ENCODE measurements around the gene MTM1.

Gene MTM1

DNA sequence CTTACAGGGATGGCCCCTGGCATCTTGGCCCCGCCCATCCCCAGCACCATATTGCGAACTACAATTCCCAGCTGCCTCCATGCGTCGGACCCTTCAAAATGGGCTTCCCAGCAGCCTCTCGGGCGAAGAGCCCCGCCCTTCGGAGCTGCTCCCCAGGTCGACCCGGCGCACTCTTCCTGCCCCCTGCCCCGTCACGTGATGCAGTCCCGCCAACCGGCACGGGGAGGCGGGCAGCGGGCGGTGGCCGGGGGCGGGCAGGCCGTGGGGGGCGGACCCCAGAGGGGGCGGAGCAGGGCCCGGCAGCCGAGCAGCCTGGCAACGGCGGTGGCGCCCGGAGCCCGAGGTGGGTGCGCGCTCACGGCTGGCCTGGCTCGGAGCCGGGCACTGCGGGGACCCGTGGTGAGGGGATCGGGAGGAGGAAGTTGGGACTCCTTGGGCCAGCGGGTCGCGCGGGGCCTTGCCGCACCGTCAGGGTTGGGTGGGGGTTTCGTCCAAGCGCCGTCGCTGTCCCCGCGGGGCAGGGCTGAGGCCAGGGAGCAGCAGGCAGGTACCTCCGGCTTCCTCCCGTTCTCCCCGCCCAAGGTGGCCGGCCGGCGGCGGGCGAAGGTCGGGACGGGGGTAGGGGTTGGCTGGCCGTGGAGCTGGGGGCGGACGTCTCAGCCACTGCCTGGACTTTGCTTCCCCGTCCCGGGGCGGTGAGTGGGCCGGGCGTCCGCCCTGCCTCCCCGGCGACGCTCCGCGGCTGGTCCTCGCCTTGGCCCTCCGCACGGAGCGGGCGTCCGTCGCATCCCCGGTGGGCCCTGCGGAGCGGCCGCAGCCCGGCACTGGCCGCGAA, at the start of gene MTM1:
Gene MTM1 (plus strand): TSS at position 302 of the 835 bp plus-strand sequence. CDS start 23,994 bp downstream, outside the sequence.
- DNase-seq: peak; percentile 94

DNA sequence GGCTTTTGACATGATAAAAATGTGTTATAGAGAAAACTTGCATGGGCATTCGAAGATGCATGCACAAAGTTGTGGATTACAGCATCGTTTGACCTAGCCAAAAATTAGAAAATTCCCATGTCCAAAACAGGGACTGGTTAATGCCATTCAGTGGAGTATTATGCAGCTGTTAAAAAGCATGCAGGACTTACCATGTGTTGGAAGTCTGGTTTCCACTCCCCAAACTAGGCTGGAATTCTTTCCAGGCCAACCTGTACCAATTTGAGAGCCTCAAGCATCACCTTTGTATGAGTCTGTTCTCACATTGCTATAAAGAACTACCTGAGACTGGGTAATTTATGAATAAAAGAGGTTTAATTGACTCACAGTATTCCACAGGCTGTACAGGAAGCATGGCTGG, 45.9 kb upstream of the MTM1 start:
- no peak for DNase-seq

DNA sequence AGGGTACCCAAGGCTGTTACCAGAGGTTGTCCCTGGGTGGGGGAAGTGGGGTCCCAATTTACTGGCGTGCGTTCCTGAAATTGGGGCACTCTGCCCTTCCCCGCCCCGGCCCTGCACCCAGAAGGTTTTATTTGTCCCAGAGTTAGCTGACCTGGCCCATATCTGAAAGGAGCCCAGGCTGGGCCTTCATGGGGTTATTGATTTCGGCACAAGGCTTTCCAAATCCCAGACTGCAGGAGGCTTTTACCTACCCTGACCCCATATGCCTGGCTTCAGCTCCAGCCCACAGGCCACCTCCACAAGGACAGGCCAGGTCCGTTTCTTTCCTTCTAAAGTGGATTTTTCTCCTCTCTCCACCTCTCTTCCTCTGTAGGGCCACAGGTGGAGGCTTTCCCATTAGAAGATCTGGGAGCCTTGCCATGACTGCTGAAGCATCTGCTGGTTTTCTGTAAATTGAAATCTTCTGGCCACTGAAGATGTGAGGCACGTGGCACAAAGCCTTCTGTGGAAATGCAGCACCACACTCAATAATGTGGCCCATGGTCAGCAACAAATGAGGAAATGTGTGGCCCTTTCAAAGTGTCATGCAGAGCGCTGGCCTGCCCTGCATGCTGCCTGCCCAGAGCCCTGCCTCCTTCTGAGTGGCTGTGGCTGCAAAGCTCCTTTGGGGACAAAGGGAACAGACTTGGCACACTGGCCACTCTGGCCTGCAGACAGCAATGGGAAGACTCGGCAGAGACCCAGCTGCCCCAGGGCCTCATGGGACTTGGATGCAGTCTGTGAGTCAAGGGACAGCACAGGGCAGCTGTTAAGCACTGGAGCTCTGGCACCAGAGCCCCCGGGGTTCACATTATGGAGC, 43.1 kb upstream of the MTM1 start:
- DNase-seq: no peak

DNA sequence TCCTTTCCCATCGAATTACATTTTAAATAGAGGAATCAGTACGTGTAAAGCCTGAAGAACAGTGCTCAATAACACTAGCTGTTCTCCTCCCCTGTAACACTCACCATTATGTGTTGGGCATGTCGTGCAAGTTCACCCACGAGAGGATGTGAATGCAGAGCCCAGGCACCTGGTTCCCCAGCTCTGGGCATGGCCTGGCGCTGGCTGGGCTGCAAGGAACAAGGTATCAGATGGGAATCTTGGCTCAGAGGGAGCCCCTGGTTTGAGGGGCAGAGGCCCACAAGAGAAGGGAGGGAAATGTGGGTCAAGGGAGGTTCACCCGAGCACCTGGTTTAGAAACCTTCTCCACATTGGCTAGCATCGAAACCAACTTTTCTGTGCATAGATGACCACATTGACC, 41.7 kb upstream of the MTM1 start:
- DNase-seq: no peak

DNA sequence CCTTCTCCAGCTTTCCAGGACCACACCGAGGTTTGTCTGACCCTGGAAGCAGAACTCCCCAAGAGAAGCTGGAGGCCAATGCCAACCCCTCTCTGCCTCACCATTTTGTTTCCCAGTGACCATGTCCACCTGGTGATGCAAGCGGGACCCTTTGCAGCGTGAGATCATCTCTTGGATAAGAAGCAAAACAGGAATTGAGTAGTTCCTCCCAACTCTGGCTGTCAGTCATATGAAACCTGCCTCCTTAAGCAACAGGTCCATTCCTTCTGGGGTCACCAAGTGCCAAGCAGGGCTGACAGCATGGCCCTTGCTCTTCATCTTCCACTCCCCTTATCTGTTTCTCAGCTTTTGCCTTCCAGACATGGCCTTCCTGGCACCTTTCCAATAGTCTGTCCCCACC, 41.3 kb upstream of the MTM1 start:
- DNase-seq: no peak

DNA sequence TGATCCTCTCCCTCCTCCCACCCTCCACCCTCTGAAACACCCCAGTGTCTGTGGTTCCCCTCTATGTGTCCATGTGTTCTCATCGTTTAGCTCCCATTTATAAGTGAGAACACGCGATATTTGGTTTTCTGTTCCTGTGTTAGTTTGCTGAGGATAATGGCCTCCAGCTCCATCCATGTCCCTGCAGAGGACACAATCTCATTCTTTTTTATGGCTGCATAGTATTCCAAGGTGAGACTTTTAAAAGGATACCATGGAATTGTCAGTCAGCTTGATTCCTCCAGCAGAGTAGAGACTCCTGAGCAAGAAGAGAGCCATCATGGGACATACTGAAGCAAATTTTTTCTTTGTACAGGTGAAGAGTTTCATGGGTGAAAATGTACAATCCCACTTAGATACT, 38.8 kb upstream of the MTM1 start:
- DNase-seq: no peak

DNA sequence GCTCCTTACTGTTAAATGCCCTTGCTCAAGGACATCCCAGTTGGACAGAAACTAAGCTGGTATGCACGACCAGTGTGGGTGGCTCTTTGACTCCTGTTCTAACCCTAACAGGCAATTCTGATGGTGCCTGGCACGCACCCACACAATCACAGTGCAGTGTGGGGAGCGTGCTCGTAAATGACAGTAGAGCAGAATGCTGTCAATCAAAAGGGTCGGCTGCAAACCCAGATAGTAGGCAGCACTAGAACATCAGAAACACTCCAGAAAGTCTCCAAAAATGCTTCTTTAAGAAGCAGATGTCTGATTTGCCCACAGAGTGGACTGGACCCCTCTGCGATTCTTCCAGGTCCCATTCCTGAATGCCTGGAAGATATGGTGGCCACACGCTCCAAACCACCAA, 37.6 kb upstream of the MTM1 start:
- no peak for DNase-seq

DNA sequence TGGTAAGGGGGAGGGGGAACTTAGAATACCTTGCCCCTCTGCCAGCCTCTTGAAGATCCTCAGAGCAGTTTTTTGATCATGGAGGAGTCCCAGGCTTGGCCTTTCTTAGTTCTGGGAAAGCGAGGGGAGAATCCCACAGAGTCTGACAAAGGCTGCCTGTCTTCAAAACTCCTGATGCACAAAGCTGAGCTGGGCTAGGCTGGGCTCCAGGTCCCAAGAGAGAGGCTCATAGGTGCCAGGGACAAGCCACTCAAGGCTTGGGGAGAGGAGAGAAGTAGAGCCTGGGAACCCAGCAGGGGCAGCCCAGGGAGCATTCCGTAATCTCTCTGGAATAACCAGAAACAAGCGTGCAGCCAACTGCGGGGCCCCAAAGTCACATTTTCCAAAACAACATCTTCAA, 37.0 kb upstream of the MTM1 start:
- no peak for DNase-seq

DNA sequence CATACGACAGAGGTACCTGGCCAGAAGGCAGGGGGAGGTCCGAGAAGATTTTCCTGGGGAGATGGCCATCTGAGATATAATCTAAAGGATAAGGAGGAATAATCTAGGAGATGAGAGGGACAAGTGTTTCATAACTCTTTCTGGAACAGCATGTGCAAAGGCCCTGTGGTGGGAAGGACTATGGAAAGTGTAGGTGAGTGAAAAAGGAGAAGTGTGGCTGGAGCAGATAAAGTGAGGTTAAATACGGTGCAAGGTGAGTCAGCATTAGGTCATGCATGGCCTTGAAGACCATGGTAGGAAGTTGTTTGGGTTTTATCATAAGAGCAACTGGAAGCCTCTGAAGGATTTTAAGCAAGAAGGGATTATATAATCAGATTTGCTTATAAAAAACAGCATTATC, 34.6 kb upstream of the MTM1 start:
- no peak for DNase-seq

DNA sequence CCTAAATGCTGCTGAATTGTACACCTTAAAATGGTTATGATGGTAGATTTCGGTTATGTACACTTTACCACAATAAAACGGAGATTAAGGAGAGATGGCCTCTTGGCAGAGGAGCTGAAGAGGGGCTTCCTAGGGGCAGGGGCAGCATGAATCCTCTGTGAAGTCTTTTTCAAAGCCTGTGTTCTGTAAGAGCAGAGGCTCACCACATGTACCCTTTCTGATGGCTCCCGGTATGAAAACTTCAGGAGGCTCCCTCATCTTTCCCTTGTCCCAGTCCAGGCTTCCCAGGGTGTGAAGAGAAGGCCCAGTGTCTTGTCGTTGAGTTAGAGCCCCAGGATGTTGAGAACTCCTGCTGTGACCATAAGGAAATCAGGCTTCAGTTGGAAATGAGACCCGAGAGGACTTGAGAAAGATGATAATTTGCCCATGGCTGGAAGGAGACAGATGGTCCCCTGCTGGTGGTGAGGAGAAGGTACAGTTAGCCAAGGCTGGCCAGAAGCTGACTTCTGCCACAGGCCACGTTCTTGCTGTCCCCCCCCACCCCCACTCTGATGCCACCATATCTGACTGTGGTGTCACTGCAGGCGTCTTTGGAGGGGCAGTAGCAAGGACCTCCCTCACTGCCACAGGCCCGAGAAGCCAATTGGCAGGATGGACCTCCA, 31.8 kb upstream of the MTM1 start:
- no peak for DNase-seq

DNA sequence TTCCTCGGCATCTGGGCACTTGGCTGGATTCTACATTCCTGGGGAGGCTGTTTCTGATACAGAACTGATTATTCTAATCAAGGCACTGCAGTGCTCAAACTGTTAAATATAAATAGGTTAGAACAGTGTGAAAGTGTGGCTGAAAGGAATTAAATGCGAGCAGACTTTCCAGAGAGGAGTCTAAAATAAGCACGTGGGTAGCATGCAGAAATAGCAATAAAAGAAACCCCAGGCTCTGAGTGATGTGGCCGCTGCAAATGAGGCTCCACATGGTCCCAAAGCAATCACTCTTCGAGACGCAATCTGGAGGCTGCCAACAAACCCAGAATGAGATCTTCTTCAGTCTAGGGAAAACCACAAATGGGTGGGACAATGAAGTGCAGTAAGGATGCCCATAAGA, 30.6 kb upstream of the MTM1 start:
- no peak for DNase-seq

DNA sequence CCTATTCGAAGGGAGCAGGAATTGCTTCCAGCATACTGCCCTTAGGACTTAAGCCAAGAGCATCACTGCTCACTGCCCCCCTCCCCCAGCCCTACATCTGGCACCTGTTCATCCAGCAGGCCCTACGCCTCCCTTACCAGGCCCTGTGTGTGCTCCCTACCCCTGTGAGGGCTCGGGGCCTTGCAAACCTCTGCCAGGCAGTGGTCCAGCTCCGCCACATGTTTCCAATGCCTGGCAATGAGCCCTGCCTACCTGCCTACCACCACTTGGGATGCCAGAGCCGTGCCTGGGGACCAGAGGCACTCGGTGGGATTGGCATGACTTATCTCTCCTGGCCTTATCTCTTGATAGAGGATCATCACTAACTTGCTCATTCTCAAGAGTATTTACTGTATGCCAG, 27.5 kb upstream of the MTM1 start:
- DNase-seq: no peak

DNA sequence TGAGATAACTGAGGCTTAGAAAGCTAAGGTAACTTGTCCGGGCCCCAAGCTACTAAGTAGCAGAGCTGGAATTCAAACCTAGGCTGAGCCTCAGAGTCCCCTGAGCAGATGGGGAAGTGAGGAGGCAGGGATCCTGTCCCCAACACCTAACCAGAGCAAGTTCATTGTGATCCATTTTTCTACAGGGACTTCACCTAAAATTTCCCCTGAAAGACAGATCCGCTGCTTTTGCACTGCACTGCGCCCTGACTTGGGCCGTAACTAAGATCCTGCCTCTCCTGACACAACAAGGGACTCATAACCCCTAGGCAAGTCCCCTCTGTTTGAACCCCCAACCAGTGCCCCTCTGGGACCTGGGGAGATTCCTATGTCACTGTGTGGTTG, 25.6 kb upstream of the MTM1 start:
- DNase-seq: no peak

DNA sequence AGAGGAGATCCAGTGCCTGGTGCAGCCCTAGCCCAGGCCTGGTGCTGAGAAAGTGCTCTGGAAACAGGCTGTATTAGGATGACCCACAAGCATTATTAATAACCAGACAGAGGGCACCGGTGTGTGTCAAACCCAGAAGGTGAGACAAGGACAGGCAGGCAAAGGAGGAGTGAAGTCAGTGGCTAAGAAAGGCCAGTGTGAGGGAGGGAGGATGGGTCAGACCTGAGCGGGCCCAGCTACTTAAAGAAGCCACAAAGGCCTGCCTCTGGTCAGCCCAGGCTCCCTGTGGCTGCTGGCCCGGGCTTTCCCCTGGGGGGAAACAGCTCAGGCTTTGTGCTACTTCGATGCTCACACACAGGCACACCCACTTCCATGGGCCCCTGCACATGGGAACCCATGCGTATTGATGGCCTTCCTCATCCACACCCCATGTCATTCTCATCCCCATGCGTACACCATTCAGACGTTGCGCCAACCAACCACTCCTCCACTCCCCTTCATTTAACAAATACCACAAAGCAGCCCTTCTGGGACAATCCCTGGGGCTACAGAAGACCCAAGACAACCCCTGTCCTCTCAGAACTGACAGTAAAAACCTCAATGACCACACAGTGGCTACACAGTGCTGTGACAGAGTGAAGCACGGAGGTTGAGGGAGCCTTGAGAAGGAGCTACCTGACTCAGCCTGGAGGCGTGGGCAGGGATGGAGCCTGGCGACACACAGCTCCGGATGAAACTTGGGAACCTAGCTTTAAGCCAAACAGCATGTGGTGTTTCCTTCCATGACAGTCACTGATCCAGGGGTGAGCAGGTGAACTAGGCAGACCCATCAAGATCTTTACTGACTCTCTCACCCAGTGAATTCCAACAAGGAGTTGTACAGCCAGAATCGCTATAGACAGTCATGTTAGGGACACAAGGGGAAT, 24.9 kb upstream of the MTM1 start:
- no peak for DNase-seq

DNA sequence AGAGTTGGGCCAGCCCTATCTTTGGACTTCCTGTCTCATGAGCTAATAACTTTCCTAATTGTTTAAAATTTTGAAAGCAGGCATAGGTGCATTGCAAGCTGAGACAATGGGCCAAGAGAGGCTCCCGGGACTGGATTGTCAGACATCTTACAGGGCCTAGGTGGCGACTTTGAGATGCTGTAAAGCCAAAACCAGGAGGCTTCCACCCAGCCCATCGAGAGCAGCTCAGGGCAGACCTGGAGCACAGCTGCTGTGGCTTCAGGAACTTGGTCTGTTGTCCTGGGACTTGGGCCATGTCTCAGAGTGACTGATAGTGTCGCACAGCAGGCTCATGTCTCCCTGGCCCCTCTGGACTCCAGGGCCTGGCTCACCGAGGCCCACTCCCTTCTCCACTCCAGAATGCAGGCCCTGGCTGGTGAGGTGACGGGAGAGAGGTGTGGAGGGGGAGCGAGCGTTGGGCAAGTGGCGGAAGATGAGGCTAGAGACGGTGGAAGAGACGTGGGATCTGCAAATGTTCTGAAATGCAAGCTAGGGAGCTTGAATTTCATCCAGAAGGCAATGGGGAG, 24.1 kb upstream of the MTM1 start:
- peak; percentile 16 for DNase-seq

DNA sequence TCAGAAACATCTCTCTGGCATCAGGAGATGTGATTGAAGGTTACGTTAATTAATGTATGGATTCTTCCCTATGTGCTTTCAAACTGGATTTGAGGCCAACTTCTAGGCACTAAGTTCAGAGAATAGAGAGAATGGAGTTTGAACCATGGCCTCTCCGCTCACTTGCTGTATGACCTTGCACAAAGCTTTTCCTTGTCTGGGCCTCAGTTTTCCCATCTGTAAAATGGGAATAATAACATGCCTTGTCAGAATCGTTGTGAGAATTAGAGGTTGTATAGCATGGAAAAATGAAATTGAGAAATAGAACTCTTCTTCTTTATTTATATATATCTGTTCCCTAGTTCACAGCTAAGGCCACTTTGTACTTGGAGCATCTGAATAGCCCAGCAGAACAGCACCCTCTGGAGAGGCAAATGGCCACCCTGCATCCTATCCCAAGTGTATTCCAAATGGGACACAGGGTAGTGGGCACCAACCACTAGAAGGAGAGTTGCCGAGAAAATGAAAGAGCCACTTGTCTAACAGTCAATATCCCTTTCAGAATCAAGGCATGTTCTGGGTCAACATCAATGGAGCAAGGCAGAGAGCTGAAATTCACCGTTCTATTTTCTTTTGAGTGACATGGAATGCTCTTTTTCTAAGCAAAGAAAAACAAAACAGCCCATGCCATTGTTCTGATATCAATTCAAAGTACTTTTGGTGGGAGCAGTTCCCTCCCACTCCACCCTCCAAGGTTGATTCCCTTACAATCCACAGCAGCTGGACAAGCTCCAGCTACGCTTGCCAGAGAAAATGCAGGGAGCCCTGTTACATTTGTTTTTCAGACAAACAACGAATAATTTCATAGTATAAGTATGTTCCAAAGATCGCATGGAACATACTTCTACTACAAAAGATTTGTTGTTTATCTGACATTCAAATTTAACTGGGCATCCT, 23.3 kb upstream of the MTM1 start:
- no peak for DNase-seq

DNA sequence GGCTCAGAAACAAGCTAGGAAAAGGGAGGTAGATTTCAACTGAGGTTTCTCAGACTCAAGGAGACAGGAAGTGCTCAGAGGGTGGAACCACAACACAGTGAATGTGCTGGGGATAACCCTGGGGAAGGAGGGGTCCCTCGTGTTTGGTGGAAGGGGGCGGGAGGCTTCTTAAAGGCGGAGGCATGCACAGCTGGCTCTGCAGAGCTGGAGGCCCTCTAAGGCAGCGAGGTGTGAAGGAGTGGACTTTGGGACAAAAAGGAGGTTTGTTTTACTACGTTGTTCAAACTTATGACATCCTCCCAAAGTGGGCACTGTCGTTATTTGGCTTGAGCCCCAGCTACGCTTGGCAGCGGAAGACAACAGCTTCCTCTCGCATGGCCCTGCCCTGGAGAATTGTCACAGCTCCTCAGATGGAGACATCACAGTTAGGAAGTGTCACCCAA, 21.7 kb upstream of the MTM1 start:
- peak; percentile 57 for DNase-seq

DNA sequence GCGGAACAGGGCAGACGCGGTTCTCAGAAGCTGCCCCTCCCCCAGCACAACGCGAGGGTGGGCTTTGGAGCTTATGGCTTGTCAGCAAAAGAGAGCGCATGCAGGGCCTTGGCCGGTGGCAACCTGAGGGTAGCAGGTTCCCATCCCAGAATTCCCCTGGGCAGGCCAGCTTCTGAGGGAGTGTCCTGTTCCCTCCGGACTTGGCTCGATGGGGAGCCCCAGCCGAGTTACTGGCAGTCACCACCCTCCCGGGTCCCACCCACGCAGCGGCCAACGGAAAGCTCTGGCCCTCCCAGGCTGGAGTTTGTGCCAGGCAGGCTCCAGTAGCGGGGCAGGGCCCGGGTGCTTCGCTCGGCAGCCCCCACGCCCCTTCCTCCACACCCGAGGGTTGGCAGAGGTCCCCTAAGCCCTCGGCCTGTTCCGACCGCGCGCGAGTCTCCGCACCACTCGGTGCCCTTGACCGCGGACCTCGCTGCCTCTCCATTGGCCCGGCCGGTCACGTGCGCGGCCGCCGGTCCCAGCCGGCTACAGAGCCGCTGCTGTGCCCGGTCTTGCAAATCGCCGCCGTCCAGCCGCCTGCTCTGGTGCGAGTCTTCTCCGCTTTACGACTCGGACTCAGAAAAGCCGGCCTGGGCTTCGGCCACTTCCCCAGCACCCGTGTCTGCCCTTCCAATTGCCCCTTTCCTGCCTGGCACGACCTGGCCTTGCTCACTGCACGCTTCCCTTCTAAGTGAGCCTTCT, 20.9 kb upstream of the MTM1 start:
- no peak for DNase-seq

DNA sequence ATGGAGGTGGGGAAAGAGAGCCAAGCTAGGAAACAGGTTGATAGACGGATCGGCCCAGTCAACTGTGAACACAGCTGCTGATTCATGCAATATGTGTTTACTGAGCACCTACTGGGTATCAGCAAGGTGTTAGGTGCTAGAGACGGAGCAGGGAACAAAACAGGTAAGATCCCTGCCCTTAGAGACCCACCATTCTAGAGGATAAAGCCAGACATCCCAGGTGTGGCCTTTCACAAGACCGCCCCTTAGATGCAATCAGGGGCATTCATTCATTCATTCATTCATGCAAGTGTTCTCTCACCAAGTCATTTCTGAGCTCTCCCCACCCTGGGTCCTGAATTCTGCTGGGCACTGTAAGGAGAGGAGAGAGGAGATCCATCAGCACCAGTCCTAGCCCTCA, 20.2 kb upstream of the MTM1 start:
- no peak for DNase-seq

DNA sequence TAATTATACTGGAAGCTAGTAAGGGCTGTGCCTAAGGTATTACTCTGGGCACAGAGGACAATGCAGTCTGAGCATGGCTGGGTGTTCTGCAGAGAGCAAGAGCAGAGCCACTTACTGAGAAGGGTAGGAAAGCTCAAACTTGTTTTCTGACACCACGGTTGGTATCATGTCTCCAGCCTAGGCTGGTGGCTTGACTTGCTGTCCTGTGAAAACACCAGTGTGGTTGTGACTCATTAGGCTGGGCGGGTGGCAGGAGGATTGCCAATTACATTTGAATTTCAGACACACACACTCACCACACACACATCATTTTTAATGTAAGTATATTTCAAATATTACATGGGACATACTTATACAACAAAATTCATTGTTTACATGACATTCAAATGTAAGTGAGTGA, 19.7 kb upstream of the MTM1 start:
- DNase-seq: no peak
